Testis (tissue), 3 donors: Measurements from ENCODE around the gene TF. TPM values are rescaled to one million over a fixed set of nuclear protein-coding genes. Genes with fewer than 3 reads are reported as not detected.

Source experiments
- DNase-seq: peaks from one replicate; pipeline ENCODE4 v3.0.0-alpha.2; 2019
- H3K27ac ChIP-seq, 2 donors: fragments of 200-600 bp; sonication (generic); one replicate each; pipeline ENCODE4 v1.5.1; 2019
- H3K27me3 ChIP-seq: fragments of 200-600 bp; sonication (generic); one replicate; pipeline ENCODE4 v1.5.1; 2019
- H3K36me3 ChIP-seq: fragments of 200-600 bp; sonication (generic); one replicate; pipeline ENCODE4 v1.5.1; 2017; ENCODE audit warnings: low read depth; ENCODE audit errors: missing control alignments
- H3K4me1 ChIP-seq: fragments of 200-600 bp; sonication (generic); one replicate; pipeline ENCODE4 v1.5.1; 2019
- H3K4me3 ChIP-seq, 2 donors: fragments of 200-600 bp; sonication (generic); one replicate each; pipeline ENCODE4 v1.5.1; 2017 to 2019
- H3K9me3 ChIP-seq: fragments of 200-600 bp; sonication (generic); one replicate; pipeline ENCODE4 v1.5.1; 2017
- CTCF ChIP-seq, 3 experiments: fragments of 450-650 bp in 2 of 3; fragments of 200-600 bp in 1 of 3; sonication (generic) in 1 of 3; IDR thresholded peaks; one replicate each; pipeline ENCODE4 v1.5.1; 2016 to 2019; ENCODE audit warnings: antibody characterized with exemption in 3 of 3, mild to moderate bottlenecking in 2 of 3, moderate library complexity in 1 of 3
- POLR2A ChIP-seq: fragments of 450-650 bp; IDR thresholded peaks from one replicate; pipeline ENCODE4 v1.6.1; 2017; ENCODE audit warnings: antibody characterized with exemption, mild to moderate bottlenecking, moderate library complexity
- WGBS, 2 donors: methylation state at CpG; one replicate each; pipeline ENCODE4 v1.1.5; 2018; 5-methylcytosine and 5-hydroxymethylcytosine counted together
- intact Hi-C: fragments of 100-400 bp; cut with DNase I; formaldehyde crosslinking; loops from one replicate; pipeline ENCODE4 v1.15.1; 2023; ENCODE audit warnings: low total_unique reads
- polyA plus RNA-seq: library from polyadenylated mRNA; stranded (reverse); fragments of 350-450 nt; fragmentation: Illumina TruSeq; extraction: RNeasy Lipid Tissue Mini Kit (QIAGEN cat#74804); gene quantifications from one replicate; pipeline ENCODE4 v1.2.3, GENCODE V29; 2014; ENCODE audit warnings: low read depth, low replicate concordance; ENCODE audit not compliant: insufficient read depth
- total RNA-seq, 2 donors: library from RNA; depleted of rRNA; stranded (reverse); fragments of >200 nt; gene quantifications; one replicate each; pipeline ENCODE4 v1.2.3, GENCODE V29; 2016

Gene TF
- total and polyA plus RNA-seq, 3 donors from 2014 or later, result 53.1 to 165 (median 60.2) TPM

DNA sequence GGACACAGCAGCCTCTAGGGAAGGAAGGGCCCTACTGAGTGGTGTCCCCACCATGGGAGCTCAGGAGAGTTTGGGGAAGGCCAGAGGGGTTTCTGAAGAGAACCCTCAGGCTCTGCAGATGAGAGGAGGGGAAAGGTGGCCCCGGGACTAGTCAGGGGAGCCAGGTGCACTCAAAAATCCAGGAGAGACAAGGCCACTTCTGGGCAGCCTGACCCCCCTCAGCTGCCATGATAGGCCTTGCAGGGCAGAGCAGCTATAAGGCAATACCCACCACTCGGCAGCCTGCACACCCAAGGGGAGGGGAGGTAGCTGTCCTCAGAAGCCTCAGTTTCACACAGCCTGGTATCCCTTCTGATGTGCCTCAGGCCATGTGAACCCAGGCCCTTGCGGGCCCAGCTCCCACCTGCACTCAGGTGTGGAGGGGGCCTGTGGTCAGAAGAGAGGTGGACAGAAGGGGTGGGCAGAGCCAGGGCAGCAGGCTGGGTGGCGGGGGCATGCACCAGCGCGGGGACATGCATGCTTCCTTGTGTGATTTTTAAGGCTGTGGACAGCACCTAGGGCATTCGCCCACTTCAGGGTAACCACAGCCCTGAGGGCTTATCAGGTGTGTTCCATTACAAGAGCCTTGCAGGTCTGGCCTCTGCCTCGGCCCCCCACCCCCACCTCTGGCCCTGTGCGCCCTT is 94.0 kb downstream of the TF start:
- intact Hi-C loops, result no loop called here
- no peak overlapping the region for H3K4me3 ChIP-seq
- no peaks in the 10 kb centered on the region for H3K36me3 ChIP-seq
- no peak for TF ChIP-seq CTCF (IDR thresholded peaks at IDR 0.05)
- no peak for TF ChIP-seq POLR2A
- WGBS, 2 donors, result 95 to 100% methylated on average over 2 to 9 of the region's 9 CpGs
- H3K27ac ChIP-seq, result no peak overlapping the region
- no peaks in the 10 kb centered on the region for H3K27me3 ChIP-seq
- DNase-seq, result no peak
- no peaks in the 10 kb centered on the region for H3K4me1 ChIP-seq
- H3K9me3 ChIP-seq, result no peaks in the 10 kb centered on the region

GRCh38 chr3:133840767-133841166 is 94.6 kb downstream of the TF start:
- TF ChIP-seq CTCF (IDR thresholded peaks at IDR 0.05), result no peak
- TF ChIP-seq POLR2A, result no peak
- no peak for DNase-seq

GRCh38 chr3:133841196-133841595 is 95.0 kb downstream of the TF start:
- intact Hi-C loops, result no loop called here
- Histone ChIP-seq H3K4me3 (no peak overlapping the region), H3K4me1 (no peaks in the 10 kb centered on the region), H3K36me3 (no peaks in the 10 kb centered on the region), H3K27me3 (no peaks in the 10 kb centered on the region), H3K27ac (no peak overlapping the region), H3K9me3 (no peaks in the 10 kb centered on the region)
- WGBS, 2 donors, result 98% methylated on average over 8 of the region's 8 CpGs; no CpG with 5 or more reads in 1 of the 2 donors
- TF ChIP-seq POLR2A (no peak), CTCF (IDR thresholded peaks at IDR 0.05) (no peak)
- DNase-seq, result no peak

More at GRCh38 chr3:133840767-133841166, 94.6 kb downstream of the TF start:
- Histone ChIP-seq H3K4me1 (no peaks in the 10 kb centered on the region), H3K9me3 (no peaks in the 10 kb centered on the region), H3K27me3 (no peaks in the 10 kb centered on the region), H3K4me3 (no peak overlapping the region), H3K27ac (no peak overlapping the region), H3K36me3 (no peaks in the 10 kb centered on the region)
- WGBS, 2 donors, result 91 to 98% methylated on average over 5 to 6 of the region's 6 CpGs
- intact Hi-C loops, result no loop called here

GRCh38 chr3:133842158-133842557 is 96.0 kb downstream of the TF start:
- Histone ChIP-seq H3K4me1 (no peaks in the 10 kb centered on the region), H3K27me3 (no peaks in the 10 kb centered on the region), H3K9me3 (no peaks in the 10 kb centered on the region), H3K4me3 (no peak overlapping the region), H3K27ac (no peak overlapping the region), H3K36me3 (no peaks in the 10 kb centered on the region)
- no peak for DNase-seq
- 81 to 90% methylated on average over 2 to 4 of the region's 4 CpGs for WGBS, 2 donors
- intact Hi-C loops, result no loop called here
- TF ChIP-seq POLR2A, result no peak

DNA sequence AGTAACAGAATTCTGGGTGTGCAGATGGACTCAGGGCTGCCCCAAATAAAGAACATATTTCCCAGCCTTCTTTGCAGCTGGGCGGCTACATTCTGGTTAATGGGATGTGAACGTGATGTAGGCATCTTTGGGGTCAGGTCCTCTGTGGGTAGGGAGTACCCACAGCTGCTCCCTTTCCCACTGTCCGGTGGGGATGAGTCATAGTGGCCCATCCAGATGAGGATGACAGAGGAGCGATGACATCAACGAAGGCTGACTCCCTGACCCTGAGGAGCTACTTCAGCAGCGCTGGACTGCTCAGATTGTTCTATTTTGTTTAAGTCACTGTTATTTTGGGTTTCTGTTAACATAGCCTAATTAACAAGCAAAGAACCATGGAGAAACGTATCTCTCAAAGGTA is 97.4 kb downstream of the TF start:
- no peak for TF ChIP-seq POLR2A
- no peak for TF ChIP-seq CTCF (IDR thresholded peaks at IDR 0.05)
- no peaks in the 10 kb centered on the region for H3K36me3 ChIP-seq
- no peaks in the 10 kb centered on the region for H3K4me1 ChIP-seq
- no peak overlapping the region for H3K4me3 ChIP-seq
- WGBS, 2 donors, result 92 to 93% methylated on average over 7 of the region's 7 CpGs
- intact Hi-C loops, result no loop called here
- no peak overlapping the region for H3K27ac ChIP-seq
- no peaks in the 10 kb centered on the region for H3K9me3 ChIP-seq
- H3K27me3 ChIP-seq, result no peaks in the 10 kb centered on the region
- no peak for DNase-seq
